Activated T-cell treated with anti-CD3 and anti-CD28 coated beads for 1 hour (primary cell): ENCODE results near the gene SLC25A39.
A peak's percentile ranks its signal among the peaks of the same experiment; 100 is the strongest.
"Not testable (repeated sequence)": the region's sequence is repeated elsewhere in the genome, so short reads cannot be mapped to it uniquely, and the experiment has no call there.

ENCODE experiments used
- DNase-seq: peaks from one replicate; pipeline ENCODE4 v3.0.0-alpha.2; 2020; ENCODE audit warnings: low read depth

SLC25A39 gene

DNA sequence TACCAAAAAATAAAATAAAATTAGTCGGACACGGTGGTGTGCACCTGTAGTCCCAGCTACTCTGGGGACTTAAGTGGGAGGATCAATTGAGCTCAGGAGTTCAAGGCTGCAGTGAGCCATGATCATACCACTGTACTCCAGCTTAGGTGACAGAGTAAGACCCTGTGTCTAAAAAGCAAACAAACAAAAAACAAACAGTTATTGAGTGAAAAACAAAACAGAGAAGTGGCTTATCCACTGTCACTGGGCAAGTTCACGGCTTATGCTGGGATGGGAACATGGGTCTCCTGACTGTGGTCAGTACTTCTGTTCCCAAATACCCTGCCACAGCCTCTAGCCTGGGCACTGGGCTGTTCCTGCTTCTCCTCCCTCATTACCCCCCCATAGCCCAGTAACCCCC is 10.9 kb upstream of the SLC25A39 start:
- no peak for DNase-seq

- DNase-seq, result no peak
Observed at GRCh38 chr17:44334727-44335126, 10.1 kb upstream of the SLC25A39 start.

DNA sequence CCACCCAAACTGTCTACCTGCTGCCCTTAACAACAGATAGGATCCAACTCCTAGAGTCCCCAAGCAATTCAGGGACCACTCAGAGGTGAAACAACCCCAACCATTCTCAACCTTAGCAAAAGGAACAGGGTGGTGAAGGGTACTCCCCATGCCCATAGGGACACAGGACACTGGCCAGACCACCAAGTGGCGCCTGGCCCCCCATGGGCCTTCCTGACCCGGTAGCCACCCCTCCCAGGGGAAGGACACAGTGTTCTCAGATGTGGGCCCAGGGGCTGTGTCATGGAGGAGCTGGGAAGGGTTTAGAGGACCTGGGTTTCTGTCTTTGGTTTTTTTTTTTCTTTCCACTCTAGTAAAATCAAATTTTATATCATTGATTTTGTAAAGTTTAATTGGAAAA is 9.7 kb upstream of the SLC25A39 start:
- no peak for DNase-seq

GRCh38 chr17:44333371-44333770 is 8.7 kb upstream of the SLC25A39 start:
- no peak for DNase-seq

- DNase-seq, result peak; percentile 48
Observed at GRCh38 chr17:44331249-44331760, 6.7 kb upstream of the SLC25A39 start.

- DNase-seq, result not testable (repeated sequence)
Observed at GRCh38 chr17:44330263-44330662, 5.6 kb upstream of the SLC25A39 start.

- DNase-seq, result not testable (repeated sequence)
Observed at GRCh38 chr17:44329516-44329915, 4.9 kb upstream of the SLC25A39 start.

GRCh38 chr17:44327715-44328449 is 3.3 kb upstream of the SLC25A39 start:
- no peak for DNase-seq

DNA sequence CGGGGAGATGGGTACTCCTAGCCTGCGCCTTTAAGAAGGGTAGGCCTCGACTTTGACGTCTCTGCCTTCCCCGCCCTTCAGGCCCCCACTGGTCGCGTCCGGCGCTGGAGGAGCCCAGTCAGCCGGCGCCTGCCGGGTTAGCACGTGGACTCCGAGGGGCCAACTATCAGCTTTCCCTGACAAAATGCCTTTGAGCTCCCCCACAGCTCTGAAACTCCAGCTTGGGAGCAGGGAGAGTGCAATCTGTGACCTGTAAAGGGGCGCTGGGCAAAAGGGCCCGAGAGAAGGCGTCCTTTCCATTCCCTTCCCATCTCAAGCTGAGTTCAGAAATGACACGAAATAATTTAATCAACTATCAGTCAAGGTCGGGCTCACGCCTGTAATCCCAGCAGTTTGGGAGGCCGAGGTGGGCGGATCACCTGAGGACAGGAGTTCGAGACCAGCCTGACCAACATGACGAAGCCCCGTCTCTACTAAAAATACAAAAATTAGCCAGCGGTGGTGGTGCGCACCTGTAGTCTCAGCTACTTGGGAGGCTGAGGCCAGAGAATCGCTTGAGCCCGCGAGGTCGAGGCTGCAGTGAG is 2.3 kb upstream of the SLC25A39 start:
- DNase-seq, result peak; percentile 89

- no peak for DNase-seq
Observed at GRCh38 chr17:44324092-44324570, 492 bp downstream of the SLC25A39 start.

DNA sequence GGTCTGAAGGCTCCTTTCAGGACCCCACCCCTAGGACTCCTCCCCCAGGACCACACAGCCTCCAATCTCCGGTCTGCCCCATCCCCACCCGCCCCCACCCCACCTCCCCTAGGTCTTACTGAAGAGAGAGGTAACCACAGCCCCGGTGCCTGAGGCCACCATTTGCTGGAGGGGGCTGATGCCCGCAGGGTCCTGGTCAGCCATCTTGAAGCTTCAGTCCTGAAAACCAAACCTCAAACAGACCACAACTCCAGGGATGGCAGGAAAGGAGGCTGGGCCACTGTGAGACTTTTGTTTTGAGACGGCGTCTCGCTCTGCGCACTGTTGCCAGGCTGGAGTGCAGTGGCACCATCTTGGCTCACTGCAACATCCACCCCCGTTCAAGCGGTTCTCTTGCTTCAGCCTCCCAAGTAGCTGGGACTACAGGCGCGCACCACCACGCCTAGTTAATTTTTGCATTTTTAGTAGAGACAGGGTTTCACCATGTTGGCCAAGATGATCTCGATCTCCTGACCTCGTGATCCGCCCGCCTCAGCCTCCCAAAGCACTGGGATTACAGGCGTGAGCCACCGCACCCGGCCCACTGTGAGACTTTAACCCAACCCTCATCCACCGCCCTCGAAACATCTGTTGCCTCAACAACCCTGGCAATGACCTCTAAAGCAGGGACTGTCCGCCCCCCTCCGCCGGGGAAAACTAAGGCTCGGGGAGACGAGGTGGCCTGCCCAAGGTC is 1.1 kb downstream of the SLC25A39 start:
- no peak for DNase-seq

DNA sequence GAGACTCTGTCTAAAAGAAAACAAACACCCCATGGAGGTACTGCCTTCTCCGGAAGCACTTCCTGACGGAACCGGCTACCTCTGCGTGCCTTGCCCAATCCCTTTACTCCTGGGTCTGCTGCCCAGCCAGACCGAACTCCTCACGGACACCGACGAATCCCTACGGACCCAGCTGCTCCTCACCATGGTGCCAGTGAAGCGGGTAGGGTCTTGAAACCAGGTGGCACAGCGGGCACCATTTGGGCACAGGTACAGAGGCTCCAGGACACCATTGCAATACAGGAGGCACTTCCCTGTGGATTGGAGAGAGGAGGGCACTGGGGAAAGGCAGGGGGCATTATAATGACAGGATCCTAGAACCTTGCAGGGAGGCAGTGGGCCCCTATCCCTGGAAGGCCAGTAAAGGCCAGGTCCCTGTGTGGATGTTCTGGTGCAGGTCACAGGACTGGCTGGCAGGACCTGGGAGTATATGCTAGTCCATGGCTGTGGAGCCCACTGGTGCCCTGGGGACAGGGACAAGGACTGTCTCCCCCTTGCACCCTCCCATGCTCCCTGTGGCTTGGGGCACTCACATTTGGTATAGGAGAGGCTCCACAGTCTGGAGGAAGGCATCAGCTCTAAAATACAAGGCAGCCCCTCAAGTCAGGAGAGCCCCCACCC is 2.3 kb downstream of the SLC25A39 start:
- no peak for DNase-seq

- DNase-seq, result no peak
Observed at GRCh38 chr17:44321246-44322120, 3.1 kb downstream of the SLC25A39 start.

DNA sequence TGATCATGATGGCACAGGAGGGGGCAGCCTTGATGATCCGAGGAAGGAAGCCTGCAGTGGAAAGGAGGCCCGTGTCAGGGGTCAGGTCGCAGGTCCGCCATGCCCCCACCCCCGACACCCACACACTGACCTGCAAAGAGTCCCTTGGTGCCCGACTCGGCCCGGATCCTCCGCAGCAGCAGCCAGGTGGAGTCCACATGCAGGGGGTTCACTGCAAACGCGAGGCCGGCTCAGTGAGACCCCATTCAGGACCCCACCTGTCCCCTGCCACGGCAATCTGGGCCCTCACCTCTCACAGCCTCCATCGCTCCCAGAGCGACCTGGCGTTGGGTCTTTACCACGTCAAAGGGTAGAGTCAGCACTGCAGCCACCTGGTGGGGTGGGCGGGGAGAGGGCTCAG is 4.6 kb downstream of the SLC25A39 start:
- no peak for DNase-seq

- DNase-seq, result no peak
Observed at GRCh38 chr17:44318077-44318892, 6.3 kb downstream of the SLC25A39 start.

- no peak for DNase-seq
Observed at GRCh38 chr17:44317545-44317944, 7.1 kb downstream of the SLC25A39 start.

DNA sequence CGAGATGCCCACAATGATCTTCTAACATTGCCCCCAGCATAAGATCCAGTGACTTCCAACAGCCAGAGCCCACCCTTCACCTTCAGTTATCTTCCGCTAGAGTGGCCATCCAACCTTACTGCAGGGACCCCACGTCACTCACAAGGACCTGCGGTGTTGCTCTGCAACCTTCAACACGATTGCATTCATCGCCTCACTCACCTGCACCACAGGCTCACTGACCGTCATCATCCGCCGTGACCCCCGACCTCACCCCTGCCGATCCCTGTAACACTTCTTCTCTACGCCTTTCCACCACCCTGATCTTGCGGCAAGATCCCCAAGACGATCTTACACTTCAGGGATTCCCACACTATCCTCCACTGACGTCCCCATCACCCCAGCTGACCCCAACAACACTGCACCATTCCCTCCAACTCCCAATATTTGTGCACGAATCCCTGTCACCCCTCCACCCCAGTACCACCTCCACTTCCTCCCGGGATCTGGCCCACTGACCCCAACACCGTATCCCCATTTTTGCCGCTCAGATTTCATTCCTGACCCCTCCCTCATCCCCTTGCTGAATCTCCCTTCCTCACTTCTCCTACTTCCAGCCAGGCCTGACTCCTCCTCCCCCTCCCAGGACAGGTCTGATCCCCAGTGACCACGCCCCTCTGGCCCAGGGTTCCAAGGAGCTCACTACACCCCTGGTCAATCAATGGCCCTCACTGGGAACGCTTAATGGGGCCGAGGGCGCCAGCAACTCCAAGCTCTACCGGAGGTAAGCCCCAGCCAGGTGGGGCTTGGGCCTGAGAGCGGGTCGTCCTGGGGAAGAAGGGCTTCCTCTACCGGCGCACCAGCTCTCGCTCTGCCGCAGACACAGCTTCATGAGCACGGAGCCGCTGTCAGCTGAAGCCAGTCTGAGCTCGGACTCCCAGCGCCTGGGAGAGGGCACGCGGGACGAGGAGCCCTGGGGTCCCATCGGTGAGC is 8.6 kb downstream of the SLC25A39 start:
- no peak for DNase-seq

DNA sequence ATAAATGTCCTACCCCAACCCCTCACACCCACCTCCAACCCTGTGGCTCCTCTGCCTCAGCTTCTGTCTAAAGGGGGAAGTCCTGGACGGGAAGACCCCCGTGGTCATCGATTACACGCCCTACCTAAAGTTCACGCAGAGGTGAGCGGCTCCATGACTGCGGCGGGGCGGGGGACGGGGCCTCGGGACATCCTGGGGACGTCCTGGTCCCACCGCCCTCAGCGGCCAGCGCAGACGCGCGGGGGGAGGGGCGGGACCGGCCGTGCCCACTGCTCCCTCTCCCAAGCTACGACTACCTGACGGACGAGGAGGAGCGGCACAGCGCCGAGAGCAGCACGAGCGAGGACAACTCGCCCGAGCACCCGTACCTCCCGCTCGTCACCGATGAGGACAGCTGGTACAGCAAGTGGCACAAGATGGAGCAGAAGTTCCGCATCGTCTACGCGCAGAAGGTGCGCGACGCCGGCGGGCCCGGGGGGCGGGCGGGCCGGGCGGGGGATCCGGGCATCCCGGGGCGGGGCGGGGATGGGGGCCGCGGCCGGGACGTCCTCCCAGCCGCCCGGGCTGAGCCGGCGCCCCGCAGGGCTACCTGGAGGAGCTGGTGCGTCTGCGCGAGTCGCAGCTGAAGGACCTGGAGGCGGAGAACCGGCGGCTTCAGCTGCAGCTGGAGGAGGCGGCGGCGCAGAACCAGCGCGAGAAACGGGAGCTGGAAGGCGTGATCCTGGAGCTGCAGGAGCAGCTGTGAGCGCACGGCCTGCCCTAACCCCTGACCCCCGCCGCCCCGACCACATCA is 9.6 kb downstream of the SLC25A39 start:
- no peak for DNase-seq

DNA sequence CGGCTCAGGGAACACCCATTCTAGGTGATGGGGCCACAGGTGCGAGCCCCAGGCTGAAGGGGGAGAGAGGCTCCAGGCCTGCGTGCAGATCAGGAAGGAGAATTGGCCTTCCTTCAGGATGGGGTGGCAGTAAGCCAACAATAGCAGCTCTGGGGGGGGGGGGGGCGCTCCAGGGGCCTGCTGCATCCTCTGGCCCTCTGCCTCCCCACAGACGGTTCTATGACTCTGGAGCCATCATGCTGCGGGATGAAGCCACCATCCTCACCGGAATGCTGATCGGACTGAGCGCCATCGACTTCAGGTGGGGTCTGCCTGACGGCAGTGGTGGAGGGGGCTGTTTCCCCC is 10.1 kb downstream of the SLC25A39 start:
- DNase-seq, result no peak
